Fibroblast of pulmonary artery (primary cell): ENCODE results near the gene ZNF248.

Experiments
- DNase-seq: peaks from one replicate; pipeline ENCODE4 v3.0.0-alpha.2; 2010; ENCODE audit warnings: low read depth
- H3K4me3 ChIP-seq: replicated peaks from 2 replicates; pipeline ENCODE4 v1.5.1; 2011; ENCODE audit warnings: low read depth, mild to moderate bottlenecking, control low read depth, low read length, moderate library complexity
- TF ChIP-seq, protein P1 (sequence below): IDR thresholded peaks from 2 replicates; pipeline ENCODE4 v1.5.1; 2011; ENCODE audit warnings: mild to moderate bottlenecking, control low read depth, low read length, inconsistent platforms; ENCODE audit errors: missing control alignments

The ZNF248 gene

DNA sequence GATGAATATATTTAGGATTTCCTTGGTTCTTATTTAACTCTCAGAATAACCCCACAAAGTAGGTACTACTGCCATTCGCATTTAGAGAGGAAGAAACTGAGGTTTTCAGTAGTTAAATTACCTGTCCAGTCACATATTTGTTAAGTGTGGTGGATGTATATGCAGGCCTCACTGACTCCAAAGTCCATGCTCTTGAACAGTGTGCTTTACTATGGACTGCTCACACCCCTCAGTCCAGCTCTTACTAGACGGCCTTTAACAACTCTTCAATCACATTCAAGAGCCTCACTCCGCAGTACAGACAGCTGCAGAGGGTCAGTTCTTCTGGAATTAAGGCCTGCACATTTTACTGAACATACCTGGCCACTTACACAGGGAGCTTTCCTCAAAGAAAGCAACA, 36.2 kb downstream of the ZNF248 start:
- no peak for DNase-seq
- TF ChIP-seq, protein P1, sequence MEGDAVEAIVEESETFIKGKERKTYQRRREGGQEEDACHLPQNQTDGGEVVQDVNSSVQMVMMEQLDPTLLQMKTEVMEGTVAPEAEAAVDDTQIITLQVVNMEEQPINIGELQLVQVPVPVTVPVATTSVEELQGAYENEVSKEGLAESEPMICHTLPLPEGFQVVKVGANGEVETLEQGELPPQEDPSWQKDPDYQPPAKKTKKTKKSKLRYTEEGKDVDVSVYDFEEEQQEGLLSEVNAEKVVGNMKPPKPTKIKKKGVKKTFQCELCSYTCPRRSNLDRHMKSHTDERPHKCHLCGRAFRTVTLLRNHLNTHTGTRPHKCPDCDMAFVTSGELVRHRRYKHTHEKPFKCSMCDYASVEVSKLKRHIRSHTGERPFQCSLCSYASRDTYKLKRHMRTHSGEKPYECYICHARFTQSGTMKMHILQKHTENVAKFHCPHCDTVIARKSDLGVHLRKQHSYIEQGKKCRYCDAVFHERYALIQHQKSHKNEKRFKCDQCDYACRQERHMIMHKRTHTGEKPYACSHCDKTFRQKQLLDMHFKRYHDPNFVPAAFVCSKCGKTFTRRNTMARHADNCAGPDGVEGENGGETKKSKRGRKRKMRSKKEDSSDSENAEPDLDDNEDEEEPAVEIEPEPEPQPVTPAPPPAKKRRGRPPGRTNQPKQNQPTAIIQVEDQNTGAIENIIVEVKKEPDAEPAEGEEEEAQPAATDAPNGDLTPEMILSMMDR: no peak
- no peak overlapping the region for H3K4me3 ChIP-seq

- TF ChIP-seq, protein P1: no peak
- no peak for DNase-seq
- no peak overlapping the region for H3K4me3 ChIP-seq
Measured at GRCh38 chr10:37819797-37820196, 37.6 kb downstream of the ZNF248 start.

GRCh38 chr10:37816290-37816689, 41.1 kb downstream of the ZNF248 start:
- H3K4me3 ChIP-seq: no peak overlapping the region
- TF ChIP-seq, protein P1: no peak
- no peak for DNase-seq

DNA sequence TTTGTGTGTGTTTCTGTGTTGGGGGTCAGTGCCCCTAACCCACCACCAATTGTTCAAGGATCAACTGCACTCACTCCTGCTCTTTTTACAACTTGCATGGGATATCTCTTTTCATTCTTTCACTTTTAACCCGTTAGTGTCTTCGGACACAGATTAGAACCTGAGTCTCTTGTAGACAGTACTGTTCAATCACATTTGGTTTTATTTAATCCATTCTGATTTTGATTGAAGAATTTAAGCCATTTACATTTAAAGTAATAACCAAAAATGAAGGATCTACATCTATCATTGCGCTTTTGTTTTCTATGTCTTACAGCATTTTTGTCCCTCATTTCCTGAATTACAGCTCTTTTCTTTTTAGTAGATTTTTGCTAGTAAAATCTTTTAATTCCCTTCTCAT, 43.6 kb downstream of the ZNF248 start:
- DNase-seq: no peak
- H3K4me3 ChIP-seq: no peak overlapping the region
- TF ChIP-seq, protein P1: no peak

GRCh38 chr10:37812290-37812689, 45.1 kb downstream of the ZNF248 start:
- H3K4me3 ChIP-seq: no peak overlapping the region
- DNase-seq: no peak
- TF ChIP-seq, protein P1: no peak

DNA sequence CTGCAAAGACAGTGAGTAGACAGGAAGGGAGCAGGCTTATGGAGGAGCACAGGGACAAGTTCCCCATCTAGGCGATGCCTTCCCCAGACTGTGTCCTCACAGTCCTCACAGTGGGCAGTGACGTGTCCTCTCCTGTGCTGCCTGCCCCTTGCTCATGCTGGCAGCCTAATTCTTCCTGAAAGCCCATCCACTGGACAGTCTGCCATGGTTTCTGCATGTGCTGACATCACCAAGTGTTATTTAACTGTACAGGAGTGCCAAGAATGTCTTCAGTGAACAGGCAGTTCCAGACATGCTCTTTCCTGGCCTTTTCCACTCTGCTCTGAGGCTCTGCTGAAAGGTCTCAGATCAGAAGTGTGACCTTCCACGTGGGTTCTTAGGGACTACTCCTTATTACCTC, 54.1 kb downstream of the ZNF248 start:
- TF ChIP-seq, protein P1: no peak
- no peak overlapping the region for H3K4me3 ChIP-seq
- DNase-seq: no peak

DNA sequence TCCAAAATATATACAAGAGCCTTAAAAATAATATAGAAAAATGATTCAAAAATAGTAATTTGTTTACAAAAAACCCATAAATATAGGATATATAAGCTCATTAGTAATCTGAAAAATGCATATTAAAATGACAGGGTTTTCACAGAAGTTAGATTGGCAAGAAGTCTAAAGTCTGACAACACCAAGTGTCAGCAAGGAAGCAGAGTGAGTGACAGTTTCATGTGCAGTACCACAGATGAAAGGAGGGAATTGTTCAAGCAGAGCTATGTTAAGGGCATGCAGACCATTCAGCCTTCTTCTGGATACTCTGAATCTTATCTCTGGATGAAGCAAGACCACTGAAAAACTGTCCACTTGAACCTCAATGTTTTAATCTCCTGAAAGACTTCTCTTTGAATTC, 55.9 kb downstream of the ZNF248 start:
- TF ChIP-seq, protein P1: no peak
- no peak for DNase-seq
- H3K4me3 ChIP-seq: no peak overlapping the region
